GM11168 (cell line): Measurements from ENCODE around the gene AKR1C8.
"Not testable (repeated sequence)": the region's sequence is repeated elsewhere in the genome, so short reads cannot be mapped to it uniquely, and the experiment has no call there.

Source experiments
- in situ Hi-C: fragments of 300-500 bp; cut with MboI; formaldehyde crosslinking; loops from one replicate; pipeline ENCODE4 v1.12.0; 2022; ENCODE audit warnings: low sequenced_read_pairs; ENCODE audit not compliant: unreplicated experiment

The AKR1C8 gene

DNA sequence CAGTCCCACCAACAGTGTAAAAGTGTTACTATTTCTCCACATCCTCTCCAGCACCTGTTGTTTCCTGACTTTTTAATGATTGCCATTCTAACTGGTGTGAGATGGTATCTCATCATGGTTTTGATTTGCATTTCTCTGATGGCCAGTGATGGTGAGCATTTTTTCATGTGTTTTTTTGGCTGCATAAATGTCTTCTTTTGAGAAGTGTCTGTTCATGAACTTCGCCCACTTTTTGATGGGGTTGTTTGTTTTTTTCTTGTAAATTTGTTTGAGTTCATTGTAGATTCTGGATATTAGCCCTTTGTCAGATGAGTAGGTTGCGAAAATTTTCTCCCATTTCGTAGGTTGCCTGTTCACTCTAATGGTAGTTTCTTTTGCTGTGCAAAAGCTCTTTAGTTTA, 9.4 kb downstream of the AKR1C8 start:
- in situ Hi-C loops = not testable (repeated sequence)

DNA sequence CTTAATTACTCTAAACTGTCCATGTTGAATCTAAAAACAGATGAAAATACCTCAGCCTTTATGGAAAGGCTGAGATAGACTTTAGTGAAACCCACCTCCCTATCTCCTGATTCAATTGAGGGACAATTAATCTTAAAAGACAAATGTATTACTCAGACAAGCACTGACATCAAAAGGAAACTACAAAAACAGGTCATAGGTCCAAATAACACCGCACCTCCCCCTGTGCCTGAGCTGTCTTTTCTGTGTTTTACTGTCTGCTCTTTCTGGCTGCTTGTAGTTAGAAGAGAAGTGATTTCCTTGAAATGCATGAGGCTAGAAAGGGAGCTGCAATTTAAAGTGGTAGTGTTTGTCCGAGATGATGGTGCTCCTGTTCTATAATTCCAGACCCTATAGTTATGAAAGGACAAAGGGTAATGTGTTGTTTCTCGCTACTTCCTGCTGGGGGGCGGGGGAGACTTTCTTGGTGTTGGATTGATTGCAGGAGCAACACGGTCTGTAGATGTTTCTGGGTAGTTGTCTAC, 16.0 kb downstream of the AKR1C8 start:
- in situ Hi-C loops = no loop called here

DNA sequence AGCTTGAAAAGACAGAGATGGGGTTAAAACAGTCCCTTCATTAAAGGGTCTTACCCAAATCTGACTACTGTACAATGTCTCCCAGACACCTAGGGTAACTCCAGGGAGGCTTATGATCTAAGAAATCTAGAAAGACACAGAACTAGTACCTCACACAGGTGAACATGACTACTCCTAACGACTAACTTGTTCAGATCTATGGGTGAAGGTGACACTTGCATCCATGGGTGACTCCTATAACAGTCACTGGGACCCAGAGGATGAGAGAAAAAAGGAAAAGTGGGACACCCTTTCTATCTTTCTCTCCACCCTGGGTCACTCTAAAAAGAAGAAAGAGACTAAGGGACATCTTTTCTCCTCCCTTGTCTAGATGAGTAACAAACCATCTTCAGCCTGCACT, 19.2 kb downstream of the AKR1C8 start:
- in situ Hi-C loops = no loop called here

DNA sequence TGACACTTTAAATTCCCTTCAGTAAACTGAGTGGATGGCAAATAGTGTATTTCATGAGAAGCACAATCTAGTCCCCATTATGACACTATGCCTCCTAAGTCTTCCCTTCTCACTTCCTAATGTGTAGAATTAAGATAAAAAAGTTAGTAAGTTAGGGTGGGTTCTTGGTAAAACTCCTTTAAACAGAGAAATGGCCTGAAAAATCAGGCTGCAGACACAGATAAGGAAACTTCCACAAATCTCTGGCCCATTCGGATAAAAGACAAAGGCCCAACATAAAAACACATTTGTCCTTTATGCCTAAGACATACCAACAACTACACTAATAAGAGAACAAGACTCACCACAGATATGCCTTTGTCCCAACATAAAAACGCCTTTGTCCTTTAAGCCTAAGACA, 21.5 kb downstream of the AKR1C8 start:
- in situ Hi-C loops = no loop called here

DNA sequence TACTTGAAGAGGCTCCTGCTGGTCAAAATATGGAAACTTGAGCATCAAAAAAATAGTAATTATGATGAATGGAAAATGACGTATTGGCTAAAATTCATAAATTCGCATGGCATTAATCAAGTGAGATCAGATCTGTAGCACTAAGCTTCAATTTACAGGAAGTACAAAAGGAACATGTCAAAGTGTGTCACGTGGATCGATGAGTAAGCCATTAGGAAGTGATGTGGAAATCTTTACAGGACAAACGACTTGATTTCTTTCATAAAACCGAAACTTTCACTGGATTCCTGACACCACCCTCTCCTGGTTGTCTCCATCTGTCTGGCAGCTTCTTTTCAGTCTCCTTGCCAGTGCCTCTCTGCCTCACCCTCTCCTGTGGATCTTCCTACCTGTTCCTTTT, 25.8 kb downstream of the AKR1C8 start:
- in situ Hi-C loops = no loop called here

DNA sequence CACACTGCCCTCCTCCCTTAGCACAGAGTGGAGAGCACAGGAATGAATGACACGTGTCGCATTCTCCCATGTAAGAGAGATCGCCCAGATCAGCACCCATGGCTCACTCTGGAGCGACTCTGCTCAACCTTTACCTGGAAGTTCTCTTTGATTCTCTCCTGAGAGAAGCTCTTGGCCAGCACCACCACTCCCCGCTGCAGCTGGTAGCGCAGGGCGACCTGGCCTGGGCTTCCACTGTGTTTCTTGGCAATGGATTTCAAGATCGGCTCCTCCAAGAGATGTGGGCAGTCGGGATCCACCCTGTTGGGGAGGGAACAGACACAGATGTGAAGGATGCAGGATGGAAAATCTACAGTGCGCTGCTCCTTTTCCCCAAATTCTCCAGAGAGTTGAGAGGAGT, 27.4 kb downstream of the AKR1C8 start:
- in situ Hi-C loops = no loop called here

DNA sequence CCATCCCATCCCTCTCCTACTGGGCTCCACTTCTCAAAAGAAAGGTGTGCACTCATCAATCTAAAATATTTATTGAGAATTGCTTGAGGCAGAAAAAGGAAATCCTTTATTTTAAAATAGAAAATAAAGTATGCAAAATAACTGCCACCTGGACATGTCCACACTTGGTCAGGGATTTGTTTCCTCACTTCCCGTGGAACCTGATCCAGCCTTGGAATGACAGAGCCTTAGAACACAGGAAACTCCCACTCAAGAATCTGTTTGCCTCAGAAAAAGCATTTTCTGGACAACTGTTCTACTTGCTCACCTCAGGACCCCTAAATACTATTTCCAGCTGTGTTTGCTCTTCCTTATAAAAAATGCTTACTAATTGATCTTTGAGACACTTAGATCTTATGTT, 29.0 kb downstream of the AKR1C8 start:
- in situ Hi-C loops = no loop called here

DNA sequence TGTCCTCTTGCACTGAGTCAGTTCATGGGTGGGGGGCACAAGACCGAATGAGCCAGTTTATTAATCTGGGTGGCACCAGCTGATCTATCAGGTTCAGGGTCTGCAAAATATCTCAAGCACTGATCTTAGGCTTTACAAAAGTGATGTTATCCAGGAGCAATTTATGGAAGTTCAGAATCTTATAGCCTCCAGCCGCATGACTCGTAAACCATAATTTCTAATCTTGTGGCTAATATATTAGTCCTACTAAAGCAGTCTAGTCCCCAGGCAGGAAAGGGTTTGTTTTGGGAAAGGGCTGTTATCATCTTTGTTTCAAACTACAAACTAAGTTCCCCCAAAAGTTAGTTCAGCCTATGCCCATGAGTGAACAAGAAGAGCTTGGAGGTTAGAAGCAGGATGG, 33.9 kb downstream of the AKR1C8 start:
- in situ Hi-C loops = no loop called here

DNA sequence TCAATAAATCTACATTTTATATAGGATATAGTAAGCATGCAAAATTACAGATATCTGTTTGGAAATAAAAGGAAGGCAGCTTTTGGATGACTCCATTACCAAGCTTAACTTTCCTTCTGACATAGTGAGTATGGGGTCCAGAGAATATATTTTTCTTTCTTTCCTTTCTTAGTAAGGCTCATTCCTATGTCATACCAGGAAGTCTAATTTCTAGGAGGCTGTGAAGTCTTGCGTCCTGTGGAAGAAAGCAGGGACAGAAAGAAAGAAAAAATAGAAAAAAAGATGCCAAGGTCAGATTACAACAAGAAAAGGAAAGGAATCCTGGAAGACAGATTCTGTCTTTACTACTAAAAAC, 36.3 kb downstream of the AKR1C8 start:
- in situ Hi-C loops = no loop called here

DNA sequence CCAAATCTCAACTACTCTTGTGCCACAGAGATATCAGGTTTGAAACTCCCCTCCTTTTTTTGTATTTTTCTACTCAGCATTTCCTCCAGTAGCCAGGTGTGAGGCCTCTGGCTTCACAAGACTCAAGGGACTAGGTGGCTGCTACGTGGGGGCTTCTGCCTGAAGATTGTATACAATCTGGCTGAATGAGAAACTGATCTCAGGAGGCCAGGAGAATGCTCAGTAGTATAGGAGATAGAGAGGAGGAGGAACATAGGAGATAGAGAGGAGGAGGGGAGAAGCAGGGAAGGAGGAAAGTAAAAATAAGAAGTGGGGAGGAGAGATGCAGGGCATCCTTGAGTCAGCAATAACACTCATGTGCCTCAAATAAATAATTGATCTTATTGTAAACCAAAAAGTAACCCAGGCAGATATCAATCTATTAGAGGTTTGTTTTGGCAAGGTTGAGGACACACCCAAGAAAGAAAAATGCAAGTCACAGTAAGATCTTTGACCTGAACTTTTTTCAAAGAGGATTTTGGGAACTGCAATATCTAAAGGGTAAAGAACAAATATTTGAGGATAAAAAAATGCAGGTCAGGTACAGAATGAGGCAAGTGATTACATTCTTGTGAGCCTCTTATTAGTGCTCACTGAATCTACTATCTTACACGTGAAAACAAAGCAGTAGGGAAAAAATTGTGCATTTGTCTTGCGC, 36.8 kb downstream of the AKR1C8 start:
- in situ Hi-C loops = no loop called here

DNA sequence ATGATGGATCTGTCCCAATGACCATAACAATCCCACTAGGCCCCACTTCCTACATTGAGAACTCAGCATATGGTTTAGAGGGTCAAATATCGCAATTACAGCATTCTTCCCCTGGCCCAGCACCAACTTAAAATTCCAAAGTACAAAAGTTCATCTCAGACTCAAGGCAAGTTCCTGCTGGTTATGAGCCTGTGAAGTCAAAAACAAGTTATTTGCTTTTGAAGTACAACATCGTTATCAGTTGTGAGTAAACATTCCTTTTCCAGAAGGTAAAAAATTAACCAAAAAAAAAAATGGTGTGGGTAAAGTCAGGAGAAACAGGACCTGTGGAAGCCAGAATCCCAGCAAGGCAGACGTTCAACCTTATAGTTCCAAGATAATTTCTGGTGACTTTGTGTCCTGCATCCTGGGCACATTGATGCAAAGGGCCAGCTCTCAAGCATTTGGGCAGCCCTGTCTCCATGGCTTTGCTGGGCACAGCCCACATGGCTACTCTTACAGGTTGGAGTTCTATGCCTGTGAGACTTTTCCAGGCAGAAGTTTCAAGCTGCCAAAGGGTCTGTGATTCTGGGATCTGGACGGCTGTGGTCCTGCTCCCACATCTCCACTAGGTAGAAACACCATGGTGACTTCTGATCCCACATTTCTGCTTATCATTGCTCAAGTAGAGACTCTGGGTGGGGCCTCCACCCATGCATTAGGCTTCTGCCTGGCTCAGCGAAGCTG, 37.5 kb downstream of the AKR1C8 start:
- in situ Hi-C loops = no loop called here

DNA sequence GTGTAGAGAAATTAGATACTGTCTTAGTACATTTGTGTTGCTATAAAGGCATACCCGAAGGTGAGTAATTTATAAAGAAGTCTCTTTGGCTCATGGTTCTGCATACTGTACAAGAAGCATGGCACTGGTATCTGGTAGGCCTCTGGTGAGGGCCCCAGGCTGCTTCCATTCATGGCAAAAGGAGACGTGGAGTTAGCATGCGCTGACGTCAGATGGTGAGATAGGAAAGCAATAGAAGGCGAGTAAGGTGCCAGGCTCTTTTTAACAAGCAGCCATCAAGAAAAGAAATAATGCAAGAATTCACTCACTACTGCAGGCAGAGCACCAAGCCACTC, 38.1 kb downstream of the AKR1C8 start:
- in situ Hi-C loops = no loop called here

DNA sequence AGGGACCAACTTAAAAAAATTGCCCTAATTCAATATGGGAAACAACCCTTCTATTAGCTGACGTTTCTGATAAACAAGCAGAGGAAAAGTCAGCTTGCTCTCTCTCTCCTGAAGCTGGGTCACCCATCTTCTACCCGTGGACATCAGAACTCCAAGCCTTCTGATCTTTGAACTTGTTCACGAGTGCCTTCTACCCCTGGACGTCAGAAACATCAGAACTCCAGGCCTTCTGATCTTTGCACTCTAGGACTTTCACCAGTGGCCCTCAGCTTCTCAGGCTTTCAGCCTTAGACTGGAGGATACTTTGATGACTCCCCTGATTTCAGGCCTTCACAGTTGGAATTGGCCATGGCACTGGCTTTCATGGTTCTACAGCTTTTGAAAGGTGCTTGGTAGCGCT, 41.8 kb downstream of the AKR1C8 start:
- in situ Hi-C loops = no loop called here

DNA sequence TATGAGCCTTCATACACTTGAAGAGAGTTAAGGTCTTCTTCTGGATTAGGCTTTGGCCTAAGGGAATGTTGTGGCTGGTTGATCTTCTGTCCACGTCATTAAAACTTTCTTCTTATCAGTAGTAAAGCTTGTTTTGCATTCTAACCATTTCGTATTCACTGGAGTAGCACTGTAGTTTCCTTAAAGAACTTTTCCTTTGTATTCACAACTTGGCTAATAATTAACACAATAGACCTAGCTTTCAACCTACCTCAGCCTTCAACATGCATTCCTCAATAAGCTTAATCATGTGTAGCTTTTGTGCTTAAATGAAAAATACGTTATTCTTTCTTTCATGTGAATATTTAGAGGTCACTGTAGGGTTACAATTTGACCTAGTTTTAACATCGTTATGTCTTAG, 42.8 kb downstream of the AKR1C8 start:
- in situ Hi-C loops = no loop called here

DNA sequence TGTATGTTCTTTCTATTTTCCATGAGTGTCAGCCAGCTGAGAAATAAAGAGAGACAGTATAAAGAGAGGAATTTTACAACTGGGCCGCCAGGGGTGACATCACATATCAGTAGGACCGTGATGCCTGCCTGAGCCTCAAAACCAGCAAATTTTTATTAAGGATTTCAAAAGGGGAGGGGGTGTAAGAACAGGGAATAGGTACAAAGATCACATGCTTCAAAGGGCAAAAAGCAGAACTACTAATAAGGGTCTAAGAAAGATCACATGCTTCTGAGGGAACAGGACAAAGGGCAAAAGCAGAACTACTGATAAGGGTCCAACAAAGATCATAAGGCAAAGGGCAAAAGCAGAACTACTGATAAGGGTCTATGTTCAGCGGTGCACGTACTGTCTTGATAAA, 47.3 kb downstream of the AKR1C8 start:
- in situ Hi-C loops = not testable (repeated sequence)

DNA sequence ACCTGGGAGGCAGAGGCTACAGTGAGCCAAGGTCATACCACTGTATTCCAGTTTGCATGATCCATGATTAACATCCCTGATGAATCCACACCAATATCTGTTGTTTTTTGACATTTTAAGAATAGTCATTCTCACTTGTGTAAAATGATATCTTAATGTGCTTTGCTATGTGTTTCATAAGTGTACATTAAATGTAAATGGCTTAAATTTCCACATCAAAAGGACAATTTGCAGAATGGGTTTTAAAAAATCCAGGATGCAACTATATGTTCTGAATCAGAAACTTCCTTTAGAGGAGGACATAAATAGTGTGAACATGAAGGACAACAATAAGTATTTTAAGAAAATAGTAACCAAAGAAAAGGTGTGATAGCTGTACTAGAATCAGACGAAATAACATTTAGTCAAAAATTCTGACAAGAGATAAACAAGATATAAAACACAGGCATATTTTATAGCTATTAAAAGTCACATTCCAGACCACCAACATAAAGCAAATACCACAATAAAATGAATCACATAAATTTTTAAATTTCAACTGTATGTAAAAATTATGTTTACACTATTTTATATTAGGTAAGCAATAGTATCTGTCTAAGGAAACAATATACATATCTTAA, 48.4 kb downstream of the AKR1C8 start:
- in situ Hi-C loops = no loop called here

DNA sequence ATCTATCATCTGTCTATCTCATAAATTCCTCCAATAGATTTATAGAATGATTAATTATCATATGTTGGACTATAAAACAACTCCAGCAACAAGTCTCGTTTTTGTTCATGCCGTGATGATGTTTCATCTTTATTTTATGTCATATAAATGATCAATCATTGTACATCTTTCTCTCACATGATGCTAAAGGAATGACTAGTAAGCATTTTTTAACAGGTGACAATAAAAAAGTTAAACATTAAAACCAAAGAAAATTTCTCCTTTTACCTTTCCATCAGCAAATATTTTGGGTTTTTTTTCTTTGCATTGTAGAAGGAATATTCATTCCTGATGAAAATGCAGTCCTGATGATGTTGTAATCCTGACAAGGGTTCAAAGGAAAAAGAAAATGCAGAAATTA, 49.4 kb downstream of the AKR1C8 start:
- in situ Hi-C loops = no loop called here

DNA sequence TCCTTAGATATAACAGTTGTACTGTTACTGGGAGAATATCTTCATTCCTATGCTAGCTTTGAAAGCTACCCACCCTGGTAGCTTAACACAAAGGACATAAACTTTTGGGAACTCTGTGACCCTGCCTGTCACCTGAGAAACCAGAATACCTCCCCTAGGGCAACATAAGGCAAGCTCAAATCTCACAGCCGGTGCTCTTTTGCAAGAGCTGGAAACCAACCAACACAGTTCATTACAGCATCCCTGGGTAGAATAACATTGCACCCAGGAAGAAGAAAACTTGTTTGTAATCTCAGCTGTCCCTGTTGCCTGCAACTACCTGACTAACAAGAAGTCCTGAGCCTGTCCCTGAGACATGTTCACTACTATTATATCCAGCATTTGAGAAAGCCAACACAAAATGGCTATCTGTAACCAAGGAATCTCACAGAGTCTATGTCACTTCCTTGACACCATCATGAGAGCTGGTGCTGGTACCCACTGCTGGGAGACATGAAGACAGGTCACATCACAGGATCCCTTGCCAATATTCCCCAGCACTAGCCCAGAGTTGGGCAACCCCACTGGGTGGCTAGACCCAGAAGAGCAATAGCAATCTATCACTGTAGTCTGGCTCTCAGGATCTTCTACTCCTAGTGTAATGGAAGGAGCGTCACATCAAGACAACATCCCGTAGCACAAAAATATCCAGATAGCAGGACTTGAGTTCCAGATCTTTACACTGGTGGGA, 59.5 kb downstream of the AKR1C8 start:
- in situ Hi-C loops = no loop called here

DNA sequence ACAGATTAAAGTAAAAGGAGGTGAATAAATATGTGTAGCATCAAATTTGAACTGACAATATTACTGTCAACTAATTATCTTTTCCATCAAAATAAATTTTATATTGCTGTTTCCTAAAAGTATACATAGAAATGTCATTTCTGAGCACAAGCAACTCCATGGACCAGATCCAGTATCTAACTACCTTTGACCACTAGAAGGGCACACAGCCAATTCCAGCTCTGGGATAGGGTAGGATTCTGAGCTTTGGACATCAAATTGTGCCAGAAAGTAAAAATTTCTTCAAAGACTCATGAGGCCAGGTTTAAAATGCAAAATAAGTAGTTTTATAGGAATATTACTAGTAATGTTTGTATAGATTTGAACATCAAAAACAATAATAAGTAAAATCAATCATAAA, 61.1 kb downstream of the AKR1C8 start:
- in situ Hi-C loops = no loop called here

DNA sequence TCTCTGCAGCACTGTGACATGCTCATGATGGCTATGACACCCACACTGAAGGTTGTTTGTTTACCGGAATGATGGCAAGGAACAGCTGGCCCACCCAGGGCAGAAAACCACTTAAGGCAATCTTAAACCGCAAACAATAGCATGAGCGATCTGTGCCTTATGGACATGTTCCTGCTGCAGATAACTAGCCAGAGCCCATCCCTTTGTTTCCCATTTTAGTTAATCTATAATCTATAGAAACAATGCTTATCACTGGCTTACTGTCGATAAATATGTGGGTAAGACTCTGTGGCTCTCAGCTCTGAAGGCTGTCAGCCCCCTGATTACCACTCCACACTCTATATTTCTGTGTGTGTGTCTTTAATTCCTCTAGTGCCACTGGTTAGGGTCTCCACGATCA, 65.0 kb downstream of the AKR1C8 start:
- in situ Hi-C loops = not testable (repeated sequence)

DNA sequence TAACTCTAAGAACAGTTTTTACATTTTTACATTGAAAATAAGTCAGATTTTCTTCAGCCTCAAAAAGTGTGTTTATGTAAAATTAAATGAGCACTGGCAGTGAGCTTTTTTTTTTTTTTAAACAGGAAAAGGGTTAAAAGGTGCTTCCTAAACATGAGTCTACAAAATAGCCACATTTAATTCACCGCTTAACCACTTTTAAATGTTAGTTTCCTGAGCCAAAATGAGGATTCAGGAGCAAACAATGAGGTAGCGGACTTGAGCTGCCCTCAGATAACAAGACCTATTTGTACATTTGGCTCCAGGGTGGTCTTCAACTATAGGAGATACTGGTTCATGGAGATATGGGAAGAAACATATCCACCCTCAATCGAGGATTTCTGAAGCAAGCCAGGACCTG, 67.9 kb downstream of the AKR1C8 start:
- in situ Hi-C loops = no loop called here
